Natural killer cell (primary cell): ENCODE data around the gene MELTF. TPM values are rescaled to one million over a fixed set of nuclear protein-coding genes. Genes with fewer than 3 reads are reported as not detected.
"Not testable (repeated sequence)": the region's sequence is repeated elsewhere in the genome, so short reads cannot be mapped to it uniquely, and the experiment has no call there.

ENCODE experiments used
- ATAC-seq, 3 donors: fragments of 150-1000 bp in 2 of 3; fragments of 200-7000 bp in 1 of 3; cut with Tn5 transposase; 1 replicate in 1 of 3; 2 replicates in 2 of 3; pipeline ENCODE4 v1.10.0; 2021; ENCODE audit warnings: mild to moderate bottlenecking in 2 of 3, moderate library complexity in 2 of 3
- DNase-seq, 2 donors: peaks; one replicate each; pipeline versions ENCODE4 v3.0.0 to v3.0.0-alpha.2; 2013 to 2021; ENCODE audit warnings: mixed read lengths in 1 of 2
- H3K27ac ChIP-seq: one replicate; pipeline ENCODE4 v1.5.1; 2013; ENCODE audit warnings: mild to moderate bottlenecking, low read length
- H3K27me3 ChIP-seq: one replicate; pipeline ENCODE4 v1.6.1; 2013; ENCODE audit warnings: low read length; ENCODE audit not compliant: control insufficient read depth, insufficient read depth
- H3K36me3 ChIP-seq: one replicate; pipeline ENCODE4 v1.6.1; 2013; ENCODE audit warnings: low read length; ENCODE audit not compliant: control insufficient read depth, insufficient read depth
- H3K4me1 ChIP-seq: one replicate; pipeline ENCODE4 v1.6.1; 2013; ENCODE audit warnings: low read length; ENCODE audit not compliant: control insufficient read depth, insufficient read depth
- H3K4me3 ChIP-seq: one replicate; pipeline ENCODE4 v1.5.1; 2013; ENCODE audit warnings: low read length
- H3K9me3 ChIP-seq: one replicate; pipeline ENCODE4 v1.6.1; 2013; ENCODE audit warnings: low read length; ENCODE audit not compliant: control insufficient read depth, insufficient read depth
- H3K27ac Mint-ChIP-seq, 2 donors: one replicate each; pipeline ENCODE4 v1.8.0; 2022; ENCODE audit warnings: mild to moderate bottlenecking in 2 of 2, mixed read lengths in 2 of 2, moderate library complexity in 1 of 2
- H3K27me3 Mint-ChIP-seq, 2 donors: one replicate each; pipeline ENCODE4 v1.8.0; 2022; ENCODE audit warnings: low read depth in 2 of 2, mixed read lengths in 2 of 2
- H3K36me3 Mint-ChIP-seq: one replicate; pipeline ENCODE4 v1.8.0; 2022; ENCODE audit warnings: mixed read lengths
- H3K4me1 Mint-ChIP-seq, 2 donors: one replicate each; pipeline ENCODE4 v1.8.0; 2022; ENCODE audit warnings: mixed read lengths in 2 of 2
- H3K4me3 Mint-ChIP-seq: one replicate; pipeline ENCODE4 v1.8.0; 2022; ENCODE audit warnings: mild to moderate bottlenecking, moderate library complexity, mixed read lengths
- H3K9me3 Mint-ChIP-seq, 2 donors: one replicate each; pipeline ENCODE4 v1.8.0; 2022; ENCODE audit warnings: mixed read lengths in 2 of 2
- CTCF ChIP-seq: fragments of 200-600 bp; IDR thresholded peaks from one replicate; pipeline ENCODE4 v1.8.0; 2022; ENCODE audit warnings: antibody characterized with exemption
- WGBS: methylation state at CpG from one replicate; pipeline ENCODE4 v1.1.7; 2013; ENCODE audit warnings: missing lambda C conversion rate; ENCODE audit not compliant: insufficient coverage; 5-methylcytosine and 5-hydroxymethylcytosine counted together
- intact Hi-C: fragments of 100-400 bp; cut with micrococcal nuclease; formaldehyde crosslinking; loops from one replicate; pipeline ENCODE4 v1.14.2; 2022
- total RNA-seq, 4 donors: library from RNA; stranded (reverse); fragments of 120-200 nt in 1 of 4; gene quantifications; one replicate each; pipeline versions ENCODE4 v1.2.3 to v1.2.4, GENCODE V29; 2013 to 2022

Gene MELTF
- total RNA-seq, 3 donors from 2014 or later (not counting 1 experiment from before 2014, with no cell fraction given): 2.4 to 4.3 (median 4.0) TPM

GRCh38 chr3:197035577-197035976 lies 6.0 kb upstream of the MELTF start:
- H3K27me3 ChIP-seq: no peaks in the 10 kb centered on the region
- ATAC-seq (no peak), DNase-seq (no peak)
- no peak overlapping the region for H3K27ac ChIP-seq
- Mint-ChIP-seq H3K9me3 (peaks cover 0 to 2% of the 10 kb centered on the region in 2 donors), H3K36me3 (no peaks in the 10 kb centered on the region), H3K4me3 (no peak overlapping the region), H3K4me1 (peaks cover under 1 to 5% of the 10 kb centered on the region in 2 donors), H3K27me3 (peaks cover 3 to 8% of the 10 kb centered on the region in 2 donors), H3K27ac (no peak overlapping the region)
- intact Hi-C loops: no loop called here
- no peak for TF ChIP-seq CTCF
- H3K36me3 ChIP-seq: no peaks in the 10 kb centered on the region
- peaks cover under 1% of the 10 kb centered on the region for H3K4me1 ChIP-seq
- H3K4me3 ChIP-seq: no peak overlapping the region
- 64% methylated on average over 3 of the region's 3 CpGs for WGBS
- H3K9me3 ChIP-seq: no peaks in the 10 kb centered on the region

GRCh38 chr3:197034778-197035177 lies 5.2 kb upstream of the MELTF start:
- H3K27me3 ChIP-seq, H3K27me3 Mint-ChIP-seq, H3K4me3 ChIP-seq, H3K4me3 Mint-ChIP-seq, H3K9me3 ChIP-seq, H3K27ac ChIP-seq, ATAC-seq, H3K4me1 ChIP-seq, H3K27ac Mint-ChIP-seq, H3K36me3 ChIP-seq, intact Hi-C loops, H3K4me1 Mint-ChIP-seq, DNase-seq, H3K36me3 Mint-ChIP-seq, H3K9me3 Mint-ChIP-seq: not testable (repeated sequence)
- WGBS: 80% methylated on average over 5 of the region's 5 CpGs

- H3K36me3 Mint-ChIP-seq, ATAC-seq, H3K27ac Mint-ChIP-seq, H3K27ac ChIP-seq, H3K27me3 Mint-ChIP-seq, H3K27me3 ChIP-seq, H3K36me3 ChIP-seq, DNase-seq, H3K9me3 ChIP-seq, H3K9me3 Mint-ChIP-seq, H3K4me3 Mint-ChIP-seq, intact Hi-C loops, H3K4me3 ChIP-seq: not testable (repeated sequence)
- WGBS: 84% methylated on average over 3 of the region's 3 CpGs
- H3K4me1 Mint-ChIP-seq: peaks cover 5 to 16% of the 10 kb centered on the region in 2 donors
- H3K4me1 ChIP-seq: peaks cover 14% of the 10 kb centered on the region
These were observed 4.1 kb upstream of the MELTF start for GRCh38 chr3:197033764-197034163.

GRCh38 chr3:197031315-197032285 lies 2.0 kb upstream of the MELTF start:
- Mint-ChIP-seq H3K4me3 (peak overlapping the region; percentile 42), H3K27ac (no peak overlapping the region), H3K27me3 (peaks cover 3 to 8% of the 10 kb centered on the region in 2 donors), H3K9me3 (peaks cover 0 to 2% of the 10 kb centered on the region in 2 donors), H3K36me3 (no peaks in the 10 kb centered on the region), H3K4me1 (peaks cover 5 to 16% of the 10 kb centered on the region in 2 donors)
- no peak for TF ChIP-seq CTCF
- Histone ChIP-seq H3K36me3 (no peaks in the 10 kb centered on the region), H3K9me3 (no peaks in the 10 kb centered on the region), H3K4me1 (peaks cover 20% of the 10 kb centered on the region), H3K4me3 (no peak overlapping the region), H3K27me3 (no peaks in the 10 kb centered on the region), H3K27ac (no peak overlapping the region)
- 77% methylated on average over 12 of the region's 12 CpGs for WGBS
- intact Hi-C loops: no loop called here
- peak in 1 of 3 donors; percentile 64 for ATAC-seq
- peak in 1 of 2 donors; percentile 24 for DNase-seq
